Panc1 (cell line): ENCODE data around the gene OTUB1. TPM values are rescaled to one million over a fixed set of nuclear protein-coding genes. Genes with fewer than 3 reads are reported as not detected.

ENCODE experiments used
- ATAC-seq: fragments of 200-7000 bp; cut with Tn5 transposase; 2 replicates; pipeline ENCODE4 v1.9.1; 2020; ENCODE audit warnings: mild to moderate bottlenecking, moderate library complexity
- BruUV-seq: library from RNA; stranded (reverse); fragments of 400-500 nt; replicated peaks from 2 replicates; lab custom pipeline; 2021; lab: Mats Ljungman, UMichigan
- CTCF ChIA-PET: fragments of 300-600 bp; sonication (Branson Sonifier 250); formaldehyde crosslinking; loops from one replicate; lab custom pipeline; 2022; ENCODE audit warnings: antibody characterized with exemption; lab: Charles Lee
- POLR2A ChIA-PET: fragments of 300-600 bp; sonication (Branson Sonifier 250); formaldehyde crosslinking; loops from one replicate; lab custom pipeline; 2022; ENCODE audit warnings: antibody characterized with exemption; lab: Charles Lee
- DNase-seq: peaks from one replicate; pipeline ENCODE4 v3.0.0-alpha.2; 2010; ENCODE audit warnings: low read depth, low spot score
- H3K27ac ChIP-seq: 2 replicates; pipeline ENCODE4 v1.5.1; 2011; ENCODE audit warnings: mild to moderate bottlenecking, low read length, inconsistent platforms
- H3K27me3 ChIP-seq: fragments of 200-500 bp; sonication (Bioruptor generic); 2 replicates; pipeline ENCODE4 v1.6.0; 2014; ENCODE audit warnings: low read length, inconsistent platforms; ENCODE audit not compliant: control insufficient read depth, insufficient read depth
- H3K36me3 ChIP-seq: fragments of 200-500 bp; sonication (Bioruptor generic); 2 replicates; pipeline ENCODE4 v1.5.1; 2014; ENCODE audit warnings: inconsistent platforms, mild to moderate bottlenecking, low read length, moderate library complexity; ENCODE audit not compliant: control insufficient read depth, insufficient read depth
- H3K4me1 ChIP-seq: 2 replicates; pipeline ENCODE4 v1.5.1; 2011; ENCODE audit warnings: inconsistent platforms, mild to moderate bottlenecking, low read length, moderate library complexity; ENCODE audit not compliant: control insufficient read depth, insufficient read depth
- H3K4me3 ChIP-seq, 2 experiments: 2 replicates each; pipeline ENCODE4 v1.5.1; 2011 to 2012; ENCODE audit warnings: low read depth in 2 of 2, low read length in 2 of 2, mild to moderate bottlenecking in 2 of 2, inconsistent platforms in 1 of 2, moderate library complexity in 1 of 2
- H3K9me3 ChIP-seq: fragments of 200-500 bp; sonication (Bioruptor generic); 2 replicates; pipeline ENCODE4 v1.5.1; 2014; ENCODE audit warnings: low read depth, mild to moderate bottlenecking, inconsistent platforms, low read length, moderate library complexity; ENCODE audit not compliant: control insufficient read depth, insufficient read depth
- CTCF ChIP-seq: fragments of 450-650 bp; IDR thresholded peaks from 2 replicates; pipeline ENCODE4 v1.5.1; 2017; ENCODE audit warnings: mild to moderate bottlenecking
- POLR2AphosphoS5 ChIP-seq: IDR thresholded peaks from 2 replicates; pipeline ENCODE4 v1.6.1; 2012; ENCODE audit warnings: mild to moderate bottlenecking, low read depth, low read length, moderate library complexity
- REST ChIP-seq, 2 experiments: IDR thresholded peaks; 2 replicates each; pipeline ENCODE4 v1.6.1; 2011 to 2012; ENCODE audit warnings: low read depth in 2 of 2, control low read depth in 1 of 2, low read length in 1 of 2, mild to moderate bottlenecking in 1 of 2, moderate library complexity in 1 of 2; ENCODE audit not compliant: insufficient read depth in 1 of 2
- SIN3A ChIP-seq: IDR thresholded peaks from 2 replicates; pipeline ENCODE4 v1.6.1; 2012; ENCODE audit warnings: low read depth, mild to moderate bottlenecking, low read length, moderate library complexity, borderline replicate concordance; ENCODE audit not compliant: insufficient read depth
- TCF7L2 ChIP-seq: IDR thresholded peaks from 2 replicates; pipeline ENCODE4 v1.6.1; 2011; ENCODE audit warnings: mild to moderate bottlenecking, low read depth, low read length, inconsistent platforms
- in situ Hi-C: cut with HindIII; loops from 2 replicates; pipeline ENCODE4 v1.10.0; 2016; ENCODE audit warnings: low sequenced_read_pairs, low pct_unique_long_range_greater_than_20kb
- intact Hi-C: fragments of 100-400 bp; cut with micrococcal nuclease; formaldehyde crosslinking; loops from one replicate; pipeline ENCODE4 v1.10.0; 2022; ENCODE audit not compliant: unreplicated experiment
- total RNA-seq: library from RNA; stranded (reverse); gene quantifications from one replicate; pipeline ENCODE4 v1.2.1, GENCODE V29; 2021; ENCODE audit not compliant: unreplicated experiment

OTUB1 gene
- total RNA-seq, 1 experiment from 2014 or later: 118 TPM

GRCh38 chr11:64029773-64030172 lies 43.5 kb downstream of the OTUB1 start:
- TF ChIP-seq CTCF (no peak), SIN3A (no peak), REST (IDR thresholded peaks at IDR 0.05; ENCODE audit: insufficient read depth in 1 of 2, low read depth in 2 of 2, low read length in 1 of 2) (no peak), TCF7L2 (no peak), POLR2AphosphoS5 (no peak)
- Histone ChIP-seq H3K4me3 (no peak overlapping the region), H3K9me3 (no peaks in the 10 kb centered on the region), H3K27ac (no peak overlapping the region), H3K4me1 (peaks cover 7% of the 10 kb centered on the region), H3K36me3 (no peaks in the 10 kb centered on the region), H3K27me3 (no peaks in the 10 kb centered on the region)
- intact Hi-C loops: no loop called here
- DNase-seq (no peak), ATAC-seq (no peak)
- POLR2A ChIA-PET: interaction anchor here (0.6 kb wide), 1 partner anchor 920 kb away, joined by 3 read pairs; no protein-coding TSS in a partner anchor
- in situ Hi-C loops: no loop called here
- no TSS peak for BruUV-seq
- CTCF ChIA-PET: no interaction called here

GRCh38 chr11:64031001-64031400 lies 44.8 kb downstream of the OTUB1 start:
- H3K36me3 ChIP-seq: no peaks in the 10 kb centered on the region
- BruUV-seq: no TSS peak
- H3K27me3 ChIP-seq: no peaks in the 10 kb centered on the region
- H3K4me3 ChIP-seq: no peak overlapping the region
- no peaks in the 10 kb centered on the region for H3K9me3 ChIP-seq
- ATAC-seq (no peak), DNase-seq (no peak)
- in situ Hi-C loops (no loop called here), intact Hi-C loops (no loop called here)
- ChIA-PET POLR2A (no interaction called here), CTCF (interaction anchor here (0.7 kb wide), 2 partner anchors 193 to 754 kb away, joined by 3 to 4 read pairs; no protein-coding TSS in a partner anchor)
- no peak overlapping the region for H3K27ac ChIP-seq
- H3K4me1 ChIP-seq: peaks cover 10% of the 10 kb centered on the region
- no peak for TF ChIP-seq REST (IDR thresholded peaks at IDR 0.05; ENCODE audit: insufficient read depth in 1 of 2, low read depth in 2 of 2, low read length in 1 of 2)
- TF ChIP-seq TCF7L2: no peak
- TF ChIP-seq SIN3A: no peak
- TF ChIP-seq POLR2AphosphoS5: no peak
